ENCODE measurements around the gene ARHGAP5. TPM values are rescaled to one million over a fixed set of nuclear protein-coding genes. Genes with fewer than 3 reads are reported as not detected.

The ARHGAP5 gene
- total RNA-seq, 1 donor from 2014 or later, result 54.6 TPM

- no peak for DNase-seq (ENCODE audit: low read depth)
Measured at GRCh38 chr14:32169191-32169590, 92.1 kb downstream of the ARHGAP5 start.

- DNase-seq (ENCODE audit: low read depth), result no peak
Measured at GRCh38 chr14:32171469-32171868, 94.4 kb downstream of the ARHGAP5 start.

- DNase-seq (ENCODE audit: low read depth), result no peak
Measured at GRCh38 chr14:32183151-32184058, 106.3 kb downstream of the ARHGAP5 start.

GRCh38 chr14:32185097-32185496 is 108.0 kb downstream of the ARHGAP5 start:
- DNase-seq (ENCODE audit: low read depth), result no peak

- no peak for DNase-seq (ENCODE audit: low read depth)
Measured at GRCh38 chr14:32186248-32186647, 109.1 kb downstream of the ARHGAP5 start.

- DNase-seq (ENCODE audit: low read depth), result no peak
Measured at GRCh38 chr14:32189811-32190210, 112.7 kb downstream of the ARHGAP5 start.

- DNase-seq (ENCODE audit: low read depth), result peak; percentile 33
Measured at GRCh38 chr14:32190673-32191072, 113.6 kb downstream of the ARHGAP5 start.

GRCh38 chr14:32192712-32193373 is 115.7 kb downstream of the ARHGAP5 start:
- DNase-seq (ENCODE audit: low read depth), result peak; percentile 9

- DNase-seq (ENCODE audit: low read depth), result no peak
Measured at GRCh38 chr14:32193532-32193931, 116.4 kb downstream of the ARHGAP5 start.

GRCh38 chr14:32195636-32196035 is 118.5 kb downstream of the ARHGAP5 start:
- no peak for DNase-seq (ENCODE audit: low read depth)

- no peak for DNase-seq (ENCODE audit: low read depth)
Measured at GRCh38 chr14:32197919-32198318, 120.8 kb downstream of the ARHGAP5 start.

- no peak for DNase-seq (ENCODE audit: low read depth)
Measured at GRCh38 chr14:32200368-32201192, 123.5 kb downstream of the ARHGAP5 start.

- DNase-seq (ENCODE audit: low read depth), result peak; percentile 80
Measured at GRCh38 chr14:32201193-32201815, 124.2 kb downstream of the ARHGAP5 start.

- DNase-seq (ENCODE audit: low read depth), result peak; percentile 25
Measured at GRCh38 chr14:32201816-32202490, 124.8 kb downstream of the ARHGAP5 start, which contains the start of gene RNU6-7. Gene RNU6-7 (plus strand): TSS chr14:32202045.

- DNase-seq (ENCODE audit: low read depth), result peak; percentile 33
Measured at GRCh38 chr14:32202491-32202997, 125.4 kb downstream of the ARHGAP5 start.

- DNase-seq (ENCODE audit: low read depth), result peak; percentile 88
Measured at GRCh38 chr14:32202998-32203882, 126.1 kb downstream of the ARHGAP5 start, which contains the start of gene RNU6-8. Gene RNU6-8 (minus strand): TSS chr14:32203269.

- DNase-seq (ENCODE audit: low read depth), result peak; percentile 25
Measured at GRCh38 chr14:32203928-32204357, 126.8 kb downstream of the ARHGAP5 start.

- DNase-seq (ENCODE audit: low read depth), result no peak
Measured at GRCh38 chr14:32205554-32205953, 128.4 kb downstream of the ARHGAP5 start.

- DNase-seq (ENCODE audit: low read depth), result no peak
Measured at GRCh38 chr14:32205984-32206383, 128.9 kb downstream of the ARHGAP5 start.

Measured in myocyte (in vitro differentiated cells).